HG02852 (cell line): Measurements from ENCODE around the gene R3HDM4.

Experiments
- ATAC-seq: cut with Tn5 transposase; IDR thresholded peaks from one replicate; pipeline ENCODE4 v1.9.1; 2021; ENCODE audit warnings: mild to moderate bottlenecking, moderate library complexity; ENCODE audit not compliant: unreplicated experiment

The R3HDM4 gene

GRCh38 chr19:947707-948539, 34.9 kb upstream of the R3HDM4 start:
- peak; percentile 64 for ATAC-seq

- peak; percentile 13 for ATAC-seq
Observed at GRCh38 chr19:947090-947706, 34.2 kb upstream of the R3HDM4 start.

- no peak for ATAC-seq
Observed at GRCh38 chr19:945401-946252, 32.6 kb upstream of the R3HDM4 start.

- no peak for ATAC-seq
Observed at GRCh38 chr19:944663-945241, 31.7 kb upstream of the R3HDM4 start.

GRCh38 chr19:944171-944567, 31.1 kb upstream of the R3HDM4 start:
- no peak for ATAC-seq

GRCh38 chr19:943551-944170, 30.6 kb upstream of the R3HDM4 start:
- no peak for ATAC-seq

- ATAC-seq: no peak
Observed at GRCh38 chr19:942133-942645, 29.2 kb upstream of the R3HDM4 start.

GRCh38 chr19:941292-942132, 28.5 kb upstream of the R3HDM4 start:
- no peak for ATAC-seq

GRCh38 chr19:940591-941291, 27.7 kb upstream of the R3HDM4 start:
- ATAC-seq: no peak

GRCh38 chr19:939922-940321, 26.9 kb upstream of the R3HDM4 start:
- ATAC-seq: no peak

- no peak for ATAC-seq
Observed at GRCh38 chr19:939439-939838, 26.4 kb upstream of the R3HDM4 start.

GRCh38 chr19:938233-938923, 25.4 kb upstream of the R3HDM4 start:
- ATAC-seq: no peak

GRCh38 chr19:937259-937694, 24.3 kb upstream of the R3HDM4 start:
- no peak for ATAC-seq

GRCh38 chr19:936175-936546, 23.1 kb upstream of the R3HDM4 start:
- no peak for ATAC-seq

GRCh38 chr19:934865-935479, 22.0 kb upstream of the R3HDM4 start:
- ATAC-seq: no peak

- ATAC-seq: no peak
Observed at GRCh38 chr19:934197-934840, 21.3 kb upstream of the R3HDM4 start.

GRCh38 chr19:933553-933882, 20.5 kb upstream of the R3HDM4 start:
- ATAC-seq: no peak
